Stimulated activated CD8-positive, alpha-beta memory T cell treated with anti-CD3 and anti-CD28 coated beads, Interleukin-2, amount 100 ng/mL, for 1 hour (primary cell): ENCODE data around the gene TAOK3.

ENCODE experiments used
- DNase-seq, 2 donors: peaks; one replicate each; pipeline ENCODE4 v3.0.0-alpha.2; 2020; ENCODE audit warnings: low read depth in 2 of 2

The TAOK3 gene

DNA sequence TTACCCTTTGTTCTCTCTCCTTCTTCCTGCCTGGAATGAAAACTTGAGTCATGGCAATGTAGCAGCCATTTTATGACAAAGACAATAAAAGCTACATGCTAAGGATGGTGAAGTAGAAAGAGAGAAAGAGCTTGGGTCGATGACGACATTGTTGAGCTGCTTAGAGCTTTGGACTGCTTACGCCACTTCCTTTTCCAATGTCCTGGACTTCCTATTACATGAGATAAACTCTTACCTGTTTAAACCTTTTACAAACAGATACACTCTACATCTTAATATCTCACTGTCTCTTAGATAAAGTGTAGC lies 166.6 kb downstream of the TAOK3 start:
- no peak for DNase-seq

- no peak for DNase-seq
Observed at GRCh38 chr12:118193958-118194357, 178.7 kb downstream of the TAOK3 start.

GRCh38 chr12:118193477-118193876 lies 179.2 kb downstream of the TAOK3 start:
- no peak for DNase-seq

GRCh38 chr12:118190266-118190665 lies 182.4 kb downstream of the TAOK3 start:
- DNase-seq = no peak

- DNase-seq = no peak
Observed at GRCh38 chr12:118189741-118190191, 182.9 kb downstream of the TAOK3 start.

GRCh38 chr12:118188690-118189371 lies 183.9 kb downstream of the TAOK3 start:
- DNase-seq = no peak

GRCh38 chr12:118187751-118188435 lies 184.8 kb downstream of the TAOK3 start:
- no peak for DNase-seq

GRCh38 chr12:118185602-118186397 lies 186.9 kb downstream of the TAOK3 start:
- no peak for DNase-seq

DNA sequence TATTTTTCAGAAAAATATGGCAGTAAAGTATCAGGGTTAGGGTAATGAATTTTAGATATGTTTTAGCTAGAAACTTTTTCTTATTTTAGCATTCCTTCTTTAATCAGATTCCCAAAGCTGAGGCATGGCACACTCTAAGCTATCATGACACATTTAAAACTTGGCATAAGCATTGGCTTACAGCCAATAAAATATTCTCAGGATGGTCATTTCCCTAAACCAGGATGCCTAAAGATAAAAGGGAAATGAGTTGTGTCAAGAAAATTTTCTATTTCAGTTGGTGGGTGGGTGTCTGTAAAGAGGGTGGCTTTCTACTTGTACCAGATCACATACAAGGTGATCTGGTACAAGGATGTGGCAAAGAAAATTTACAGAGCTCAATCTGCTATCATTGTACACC lies 189.0 kb downstream of the TAOK3 start:
- no peak for DNase-seq

DNA sequence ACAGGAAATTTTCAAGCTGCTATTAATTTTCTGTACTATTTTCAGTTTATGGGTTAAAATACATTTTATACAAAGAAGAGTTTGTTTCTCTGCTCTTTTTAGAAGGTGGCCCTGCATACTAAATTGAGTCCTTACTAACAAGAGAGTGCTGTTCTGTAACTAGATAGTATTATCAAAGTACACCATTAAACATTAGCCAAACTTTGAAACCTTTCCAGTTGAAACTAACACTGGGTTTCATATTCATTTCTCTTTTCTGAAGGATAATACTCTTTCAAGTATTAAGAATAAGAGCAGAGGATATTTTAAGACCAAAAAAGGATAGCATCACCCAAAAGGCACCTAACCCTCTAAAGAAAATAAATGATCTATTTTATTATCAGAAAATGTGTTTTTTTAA lies 189.6 kb downstream of the TAOK3 start:
- DNase-seq = no peak

- DNase-seq = no peak
Observed at GRCh38 chr12:118175823-118176447, 196.8 kb downstream of the TAOK3 start.

DNA sequence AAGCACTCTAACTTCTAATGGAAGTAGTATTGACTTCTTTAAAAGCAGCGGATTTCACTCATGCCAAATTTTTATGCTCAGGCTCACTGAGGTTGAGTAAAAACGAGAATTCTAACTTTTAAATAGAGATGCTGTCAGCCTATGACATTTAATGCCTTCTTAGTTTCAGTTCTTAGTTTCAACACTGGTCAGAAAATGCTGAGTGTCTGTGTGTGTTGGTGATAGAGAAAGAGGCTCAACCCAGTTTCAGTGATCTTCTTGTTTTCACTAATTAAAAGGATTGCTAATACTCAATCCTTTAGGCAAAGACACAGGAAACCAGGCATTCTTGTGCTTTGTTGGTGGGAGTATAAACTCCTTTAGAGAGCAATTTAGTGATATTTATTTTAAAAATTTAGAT lies 205.8 kb downstream of the TAOK3 start:
- no peak for DNase-seq

DNA sequence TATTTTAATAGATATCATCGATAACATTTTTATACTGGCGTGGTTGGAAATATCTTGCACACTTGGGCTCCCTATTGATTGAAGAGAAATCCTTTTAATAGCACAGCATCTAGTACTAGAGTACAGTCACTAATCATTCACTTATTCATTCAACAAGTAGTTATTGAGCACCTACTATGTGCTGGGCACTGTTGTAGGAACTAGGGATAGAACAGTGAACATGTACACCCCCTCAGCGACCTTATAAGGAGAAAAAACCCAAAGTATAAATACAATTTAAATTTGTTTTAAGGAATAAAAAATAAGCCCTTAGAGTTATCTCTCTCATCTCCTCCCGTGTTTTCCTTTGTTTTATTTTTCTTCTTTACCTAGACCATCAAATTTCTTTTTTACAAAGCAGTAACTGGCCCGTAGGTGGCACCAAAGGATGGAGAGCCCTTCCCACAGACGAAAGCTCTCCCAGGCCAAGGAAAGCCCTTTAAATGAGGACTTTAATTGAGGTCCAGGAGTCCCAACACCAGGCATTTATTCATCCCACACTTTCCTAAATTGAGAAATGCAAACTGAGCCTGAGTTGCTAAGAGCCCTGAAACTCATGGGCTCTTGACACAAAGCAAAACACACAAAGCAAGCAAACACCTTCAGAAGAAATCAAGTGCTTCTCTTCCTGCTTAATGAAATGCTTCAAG lies 207.8 kb downstream of the TAOK3 start:
- DNase-seq = no peak

GRCh38 chr12:118160536-118160935 lies 212.2 kb downstream of the TAOK3 start:
- no peak for DNase-seq

DNA sequence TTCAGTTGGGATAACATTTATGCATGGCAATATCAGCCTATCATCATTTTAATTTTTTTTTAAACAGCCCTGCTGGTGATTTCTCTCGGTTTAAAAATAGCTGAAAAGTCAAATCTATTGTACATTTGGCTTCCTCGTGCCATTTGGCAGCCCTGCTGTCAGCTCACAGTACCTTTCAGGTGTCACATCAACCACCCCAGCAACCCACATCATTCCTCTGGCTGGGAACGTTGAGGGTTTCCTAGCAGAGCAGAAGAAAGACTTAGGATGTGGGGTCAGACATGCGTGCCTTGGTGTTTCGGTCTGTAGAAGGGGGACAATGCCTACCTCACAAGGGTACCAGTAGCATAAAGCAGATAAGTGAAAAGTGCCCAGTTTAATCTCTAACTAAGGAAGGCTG lies 221.0 kb downstream of the TAOK3 start:
- DNase-seq = no peak

DNA sequence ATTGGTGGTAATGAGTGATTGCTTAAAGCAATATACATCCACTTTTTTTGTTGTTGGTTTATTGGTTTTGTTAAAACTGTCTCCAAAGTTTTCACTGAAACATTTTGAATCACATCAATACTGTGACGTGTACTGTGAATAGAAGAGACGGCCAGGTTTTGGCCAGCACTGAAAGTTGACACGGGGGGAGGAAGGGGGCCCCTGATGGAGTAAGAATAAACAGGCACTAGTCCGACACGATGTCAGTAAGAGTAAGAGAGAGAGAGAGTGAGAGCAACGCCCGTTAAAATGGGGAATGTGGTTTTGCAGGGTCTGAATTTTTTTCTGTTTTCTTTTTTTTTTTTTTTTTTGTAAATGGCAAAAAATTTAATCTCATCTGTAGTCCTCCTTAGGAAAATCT lies 222.1 kb downstream of the TAOK3 start:
- no peak for DNase-seq

GRCh38 chr12:118148287-118148686 lies 224.4 kb downstream of the TAOK3 start:
- DNase-seq = no peak

DNA sequence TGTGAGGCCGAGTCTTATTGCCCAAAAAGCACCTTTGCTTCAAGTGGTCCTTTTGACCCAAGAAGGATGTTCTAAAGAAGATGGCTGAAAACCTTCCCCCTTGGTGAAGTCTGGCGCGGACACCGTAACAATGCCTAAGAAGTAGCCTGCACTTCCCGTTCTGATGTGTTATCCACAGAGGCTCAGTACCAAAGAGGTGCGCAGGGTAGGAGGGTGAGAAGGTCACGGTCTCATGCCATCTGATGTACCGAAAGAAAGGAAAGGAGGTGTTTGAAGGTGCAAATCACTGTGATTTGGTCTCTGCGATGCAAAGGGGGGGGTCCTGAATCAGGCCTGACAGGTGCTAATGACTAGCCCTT lies 226.9 kb downstream of the TAOK3 start:
- DNase-seq = no peak

DNA sequence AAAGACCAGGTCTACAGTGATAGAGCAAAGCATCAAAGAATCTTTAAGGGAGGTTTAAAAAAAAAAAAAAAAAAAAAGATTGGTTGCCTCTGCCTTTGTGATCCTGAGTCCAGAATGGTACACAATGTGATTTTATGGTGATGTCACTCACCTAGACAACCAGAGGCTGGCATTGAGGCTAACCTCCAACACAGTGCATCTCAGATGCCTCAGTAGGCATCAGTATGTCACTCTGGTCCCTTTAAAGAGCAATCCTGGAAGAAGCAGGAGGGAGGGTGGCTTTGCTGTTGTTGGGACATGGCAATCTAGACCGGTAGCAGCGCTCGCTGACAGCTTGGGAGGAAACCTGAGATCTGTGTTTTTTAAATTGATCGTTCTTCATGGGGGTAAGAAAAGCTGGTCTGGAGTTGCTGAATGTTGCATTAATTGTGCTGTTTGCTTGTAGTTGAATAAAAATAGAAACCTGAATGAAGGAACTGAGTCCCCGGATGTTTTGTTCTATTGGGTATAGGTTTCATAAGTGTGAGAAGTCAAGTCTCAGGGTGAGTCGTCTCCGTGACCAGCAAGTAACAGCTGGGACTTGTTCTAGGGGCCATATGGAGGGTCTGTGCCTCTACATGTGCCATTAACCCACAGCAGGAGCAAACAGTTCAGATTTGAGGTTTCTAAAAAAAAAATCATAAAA lies 227.5 kb downstream of the TAOK3 start:
- DNase-seq = no peak

DNA sequence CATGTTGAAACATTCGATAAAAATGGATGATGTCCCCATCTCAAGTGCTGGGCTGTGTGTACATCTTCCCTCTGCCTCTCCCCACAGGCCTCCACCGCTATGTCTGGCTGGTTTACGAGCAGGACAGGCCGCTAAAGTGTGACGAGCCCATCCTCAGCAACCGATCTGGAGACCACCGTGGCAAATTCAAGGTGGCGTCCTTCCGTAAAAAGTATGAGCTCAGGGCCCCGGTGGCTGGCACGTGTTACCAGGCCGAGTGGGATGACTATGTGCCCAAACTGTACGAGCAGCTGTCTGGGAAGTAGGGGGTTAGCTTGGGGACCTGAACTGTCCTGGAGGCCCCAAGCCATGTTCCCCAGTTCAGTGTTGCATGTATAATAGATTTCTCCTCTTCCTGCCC lies 228.2 kb downstream of the TAOK3 start:
- DNase-seq = no peak

- no peak for DNase-seq
Observed at GRCh38 chr12:118140825-118141224, 231.9 kb downstream of the TAOK3 start.
